Large intestine (tissue), 3 donors: ENCODE results near the gene TMEM255B. TPM values are rescaled to one million over a fixed set of nuclear protein-coding genes. Genes with fewer than 3 reads are reported as not detected.

Source experiments
- DNase-seq, 2 donors: peaks; one replicate each; pipeline versions ENCODE4 v3.0.0 to v3.0.0-alpha.2; 2013
- H3K27ac ChIP-seq: one replicate; pipeline ENCODE4 v1.5.1; 2013; ENCODE audit warnings: low read length
- H3K27me3 ChIP-seq: 2 replicates; pipeline ENCODE4 v1.6.1; 2013; ENCODE audit warnings: low read length; ENCODE audit not compliant: control insufficient read depth, insufficient read depth
- H3K36me3 ChIP-seq: 2 replicates; pipeline ENCODE4 v1.6.1; 2013; ENCODE audit warnings: low read length; ENCODE audit not compliant: control insufficient read depth, insufficient read depth
- H3K4me1 ChIP-seq: one replicate; pipeline ENCODE4 v1.6.1; 2013; ENCODE audit warnings: low read length; ENCODE audit not compliant: control insufficient read depth, insufficient read depth
- H3K4me3 ChIP-seq: one replicate; pipeline ENCODE4 v1.5.1; 2013; ENCODE audit warnings: low read length
- H3K9me3 ChIP-seq: one replicate; pipeline ENCODE4 v1.6.1; 2013; ENCODE audit warnings: mild to moderate bottlenecking, low read depth, low read length, moderate library complexity; ENCODE audit not compliant: control insufficient read depth
- WGBS: methylation state at CpG from one replicate; pipeline ENCODE4 v1.1.5; 2013; ENCODE audit warnings: low lambda C conversion rate; ENCODE audit not compliant: insufficient coverage; 5-methylcytosine and 5-hydroxymethylcytosine counted together
- polyA plus RNA-seq: library from polyadenylated mRNA; unstranded; fragments of 120-200 nt; gene quantifications from one replicate; pipeline ENCODE4 v1.2.1, GENCODE V29; 2013

The TMEM255B gene
- polyA plus RNA-seq, 1 donor, result 5.1 TPM

DNA sequence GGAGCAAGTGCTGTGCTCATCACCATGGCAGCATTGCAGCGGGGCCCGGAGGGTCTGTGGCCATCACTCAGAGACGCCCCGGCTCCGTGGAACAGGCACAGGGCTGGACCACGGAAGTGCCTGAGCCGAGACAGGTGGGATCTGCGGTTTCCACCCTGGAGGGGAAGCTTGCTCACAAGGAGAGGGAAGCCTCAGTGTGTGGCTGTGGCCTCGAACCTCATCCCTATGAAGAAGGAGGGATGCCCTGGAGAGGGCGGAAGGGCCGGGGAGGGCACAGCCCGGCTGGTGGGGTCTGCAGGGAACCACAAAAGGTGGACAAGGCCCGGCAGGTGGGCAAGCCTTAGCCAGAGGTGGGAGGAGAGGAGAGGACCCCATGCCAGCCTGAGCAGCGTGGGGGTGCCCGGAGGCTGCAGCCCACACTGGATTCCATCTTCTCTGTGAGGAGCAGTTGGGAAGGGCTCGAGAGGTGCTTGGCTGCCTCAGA lies 30.4 kb upstream of the TMEM255B start:
- DNase-seq, result no peak
- Histone ChIP-seq H3K4me1 (peaks cover 5% of the 10 kb centered on the region), H3K27ac (no peak overlapping the region), H3K9me3 (peaks cover 17% of the 10 kb centered on the region), H3K27me3 (peaks cover 25% of the 10 kb centered on the region), H3K4me3 (no peak overlapping the region), H3K36me3 (no peaks in the 10 kb centered on the region)
- WGBS, result no CpG with 5 or more reads among the region's 16 CpGs

DNA sequence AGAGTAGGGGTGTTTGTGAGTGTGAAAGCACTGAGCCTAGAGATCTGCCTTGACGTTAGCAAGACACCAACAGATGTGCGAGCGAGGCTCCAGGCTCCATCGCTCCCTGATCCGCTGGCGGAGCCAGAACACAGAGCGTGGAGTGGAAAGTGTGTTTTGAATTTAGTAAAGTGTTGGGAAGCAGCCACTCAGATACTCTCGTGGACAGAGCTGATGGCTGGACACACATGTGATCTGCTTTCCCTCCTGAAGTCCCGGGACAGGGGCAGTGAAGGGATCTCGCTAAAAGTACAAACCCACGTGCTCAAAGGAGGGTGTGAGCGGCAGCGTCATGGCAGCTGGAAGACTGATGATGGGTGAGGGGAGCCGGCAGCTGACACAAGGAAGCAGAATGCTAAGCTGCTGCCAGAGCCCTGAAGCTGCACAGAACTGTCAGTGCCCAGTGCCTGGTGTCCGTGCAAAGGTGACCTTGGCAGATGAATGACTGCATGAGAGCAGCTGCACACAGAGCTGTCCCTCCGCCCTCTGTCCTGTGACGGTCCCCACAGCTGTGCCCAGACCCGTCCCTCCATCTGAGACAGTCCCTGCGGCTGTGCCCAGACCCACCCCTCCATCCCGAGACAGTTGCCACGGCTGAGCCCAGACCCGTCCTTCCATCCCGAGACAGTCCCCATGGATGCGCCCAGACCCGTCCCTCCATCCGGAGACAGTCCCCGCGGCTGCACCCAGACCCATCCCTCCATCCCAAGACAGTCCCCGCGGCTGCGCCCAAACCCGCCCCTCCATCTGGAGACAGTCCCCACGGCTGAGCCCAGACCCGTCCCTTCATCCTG lies 29.6 kb upstream of the TMEM255B start:
- no peak for DNase-seq
- WGBS, result 40% methylated on average over 3 of the region's 34 CpGs
- no peaks in the 10 kb centered on the region for H3K36me3 ChIP-seq
- no peak overlapping the region for H3K4me3 ChIP-seq
- no peak overlapping the region for H3K27ac ChIP-seq
- peaks cover 5% of the 10 kb centered on the region for H3K4me1 ChIP-seq
- peaks cover 25% of the 10 kb centered on the region for H3K27me3 ChIP-seq
- peaks cover 17% of the 10 kb centered on the region for H3K9me3 ChIP-seq

DNA sequence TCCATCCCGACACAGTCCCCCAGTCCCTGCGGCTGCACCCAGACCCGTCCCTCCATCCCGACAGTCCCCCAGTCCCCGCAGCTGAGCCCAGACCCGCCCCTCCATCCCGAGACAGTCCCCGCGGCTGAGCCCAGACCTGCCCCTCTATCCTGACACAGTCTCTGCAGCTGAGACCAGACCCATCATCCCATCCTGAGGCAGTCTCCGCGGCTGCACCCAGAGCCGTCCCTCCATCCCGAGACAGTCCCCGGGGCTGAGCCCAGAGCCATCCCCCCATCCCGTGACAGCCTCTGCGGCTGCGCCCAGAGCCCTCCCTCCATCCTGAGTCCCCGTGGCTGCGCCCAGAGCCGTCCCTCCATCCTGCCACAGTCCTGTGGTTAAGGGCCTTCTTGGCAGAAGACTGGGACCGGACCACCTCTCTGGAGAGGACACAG lies 28.8 kb upstream of the TMEM255B start:
- Histone ChIP-seq H3K36me3 (no peaks in the 10 kb centered on the region), H3K27ac (no peak overlapping the region), H3K27me3 (peaks cover 25% of the 10 kb centered on the region), H3K9me3 (peaks cover 15% of the 10 kb centered on the region), H3K4me3 (no peak overlapping the region), H3K4me1 (peaks cover 5% of the 10 kb centered on the region)
- DNase-seq, result no peak
- WGBS, result no CpG with 5 or more reads among the region's 21 CpGs

DNA sequence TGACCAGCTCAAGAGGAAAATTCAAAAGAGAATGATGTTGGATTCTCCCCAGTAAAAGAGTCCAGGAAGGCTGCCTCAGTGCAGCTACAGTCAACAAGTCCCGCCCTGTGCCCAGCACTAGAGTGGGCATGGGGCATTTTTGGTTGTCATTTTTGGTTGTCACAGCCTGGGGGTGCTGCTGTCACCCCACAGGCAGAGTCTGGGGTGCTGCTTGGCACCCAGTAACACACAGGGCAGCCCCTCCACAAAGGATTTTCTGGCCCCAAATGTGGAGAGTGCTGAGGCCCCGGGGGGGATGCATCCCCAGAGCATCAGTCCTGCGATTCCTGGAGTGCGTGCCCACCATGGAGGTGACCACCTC lies 28.2 kb upstream of the TMEM255B start:
- H3K4me3 ChIP-seq, result no peak overlapping the region
- H3K27ac ChIP-seq, result no peak overlapping the region
- peaks cover 25% of the 10 kb centered on the region for H3K27me3 ChIP-seq
- DNase-seq, result no peak
- no CpG with 5 or more reads among the region's 4 CpGs for WGBS
- H3K4me1 ChIP-seq, result peaks cover 5% of the 10 kb centered on the region
- H3K36me3 ChIP-seq, result no peaks in the 10 kb centered on the region
- H3K9me3 ChIP-seq, result peaks cover 15% of the 10 kb centered on the region

DNA sequence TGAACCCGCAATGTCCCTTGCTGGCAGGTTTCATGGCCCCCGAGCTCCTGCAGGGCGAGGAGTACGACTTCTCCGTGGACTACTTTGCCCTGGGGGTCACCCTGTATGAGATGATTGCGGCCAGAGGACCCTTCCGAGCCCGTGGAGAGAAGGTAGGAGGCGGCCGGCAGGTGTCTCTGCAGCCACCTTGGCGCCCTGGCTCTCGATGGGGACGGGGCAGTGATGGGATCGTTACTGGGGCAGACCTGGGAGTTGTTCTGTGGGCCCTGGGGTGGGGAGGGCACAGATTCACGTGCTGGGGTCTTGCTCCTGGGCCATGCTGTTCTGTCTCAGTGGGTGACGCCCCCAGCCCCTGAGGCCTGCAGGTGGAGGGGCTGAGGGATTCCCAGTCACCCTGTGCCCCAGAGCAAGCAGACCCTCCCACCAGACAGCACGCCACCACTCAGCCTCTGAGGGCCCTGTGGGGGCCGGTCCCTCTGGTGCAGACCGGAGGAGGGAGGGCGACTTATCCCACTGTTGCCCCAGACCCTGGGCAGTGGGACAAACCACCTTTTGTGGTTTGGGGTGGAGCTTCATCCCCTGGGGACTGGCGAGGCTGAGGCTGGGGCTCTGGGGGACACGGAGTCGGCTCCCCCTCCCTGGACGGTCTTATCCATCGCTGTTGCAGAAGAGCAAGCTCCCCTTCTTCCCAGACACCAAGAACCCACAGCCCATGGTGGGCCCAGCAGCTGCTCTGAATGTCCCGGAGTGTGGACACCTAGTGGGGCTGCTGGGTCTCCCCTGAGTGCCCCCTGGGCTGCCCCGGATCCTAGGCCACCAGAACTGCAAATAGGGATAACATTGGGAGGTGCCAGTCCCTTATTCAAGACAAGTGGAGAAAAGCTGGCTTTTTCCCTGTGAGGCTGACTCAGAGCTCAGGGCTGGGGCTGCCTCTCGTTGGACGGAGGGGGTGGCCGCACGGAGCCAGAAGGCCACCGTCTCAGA lies 27.5 kb upstream of the TMEM255B start:
- Histone ChIP-seq H3K4me3 (no peak overlapping the region), H3K4me1 (peaks cover 6% of the 10 kb centered on the region), H3K36me3 (no peaks in the 10 kb centered on the region), H3K9me3 (peaks cover 12% of the 10 kb centered on the region), H3K27ac (no peak overlapping the region), H3K27me3 (peaks cover 25% of the 10 kb centered on the region)
- DNase-seq, result no peak
- no CpG with 5 or more reads among the region's 32 CpGs for WGBS

DNA sequence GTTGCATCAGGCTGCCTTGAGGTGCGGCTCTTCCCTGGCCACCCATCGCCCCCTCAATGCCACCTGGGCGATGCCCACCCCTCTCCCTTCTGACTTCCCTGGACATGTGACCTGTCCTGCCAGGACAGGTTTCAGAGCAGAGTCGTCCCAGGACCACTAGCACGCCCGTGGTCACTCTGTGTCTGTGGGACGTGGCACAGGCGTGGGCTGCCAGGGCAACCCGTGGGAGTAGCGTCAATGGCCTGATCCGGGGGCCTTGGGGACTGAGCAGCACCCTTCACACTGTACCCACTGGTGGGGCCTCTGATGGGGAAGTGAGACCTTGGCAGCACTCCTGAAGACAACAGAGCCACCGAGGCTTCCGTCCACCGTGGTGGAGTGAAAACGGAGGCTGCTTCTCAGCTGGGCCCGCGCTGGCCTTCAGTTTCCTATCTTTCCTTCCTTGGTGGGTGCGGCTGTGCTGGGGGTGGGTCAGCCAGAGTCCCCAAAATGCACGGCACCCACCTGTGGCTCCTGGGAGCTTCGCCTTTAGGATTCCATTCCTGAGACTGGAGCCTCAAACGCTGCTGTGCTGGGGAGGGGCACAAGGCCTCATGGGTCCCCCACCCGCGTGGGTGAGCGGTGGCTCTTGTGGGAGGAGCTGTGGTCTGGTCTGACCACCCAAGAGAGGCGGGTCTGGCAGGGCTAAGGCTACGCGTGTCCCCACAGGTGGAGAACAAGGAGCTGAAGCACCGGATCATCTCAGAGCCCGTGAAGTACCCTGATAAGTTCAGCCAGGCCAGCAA lies 26.7 kb upstream of the TMEM255B start:
- WGBS, result no CpG with 5 or more reads among the region's 29 CpGs
- Histone ChIP-seq H3K27me3 (peaks cover 25% of the 10 kb centered on the region), H3K36me3 (no peaks in the 10 kb centered on the region), H3K4me3 (no peak overlapping the region), H3K27ac (no peak overlapping the region), H3K9me3 (peaks cover 3% of the 10 kb centered on the region), H3K4me1 (peaks cover 5% of the 10 kb centered on the region)
- DNase-seq, result no peak

DNA sequence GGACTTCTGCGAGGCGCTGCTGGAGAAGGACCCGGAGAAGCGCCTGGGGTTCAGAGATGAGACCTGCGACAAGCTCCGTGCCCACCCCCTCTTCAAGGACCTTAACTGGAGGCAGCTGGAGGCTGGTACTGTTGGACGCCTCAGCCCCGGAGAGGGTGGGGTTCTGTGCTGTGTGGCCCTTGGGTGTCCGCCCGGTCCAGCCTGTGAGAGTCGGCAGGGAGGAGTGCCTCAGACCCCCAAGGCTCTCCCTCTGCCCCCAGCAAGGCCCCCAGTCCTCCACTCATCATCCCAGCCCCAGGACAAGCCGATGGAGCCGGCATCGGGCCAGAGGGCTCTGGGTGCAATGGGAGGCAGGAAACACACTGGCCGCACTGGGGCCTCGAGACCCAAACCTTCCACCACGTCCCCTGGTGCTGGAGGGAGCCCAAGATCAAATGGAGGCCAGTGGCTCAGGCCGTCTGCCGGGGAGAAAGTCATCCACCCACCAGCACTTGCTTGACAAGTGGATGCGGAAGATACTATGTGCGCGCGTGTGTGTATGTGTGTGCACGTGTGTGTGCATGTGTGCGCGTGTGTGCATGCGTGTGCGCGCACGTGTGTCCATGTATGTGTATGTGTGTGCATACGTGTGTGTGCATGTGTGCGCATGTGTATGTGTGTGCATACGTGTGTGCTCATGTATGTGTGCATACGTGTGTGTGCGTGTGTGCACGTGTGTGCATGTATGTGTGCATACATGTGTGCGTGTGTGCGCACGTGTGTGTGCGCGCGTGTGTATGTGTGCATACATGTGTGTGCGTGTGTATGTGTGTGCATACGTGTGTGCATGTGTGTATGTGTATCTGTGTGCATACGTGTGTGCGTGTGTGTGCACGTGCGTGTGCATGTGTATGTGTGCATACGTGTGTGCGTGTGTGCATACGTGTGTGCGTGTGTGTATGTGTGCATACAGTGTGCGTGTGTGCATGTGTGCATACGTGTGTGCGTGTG lies 25.8 kb upstream of the TMEM255B start:
- Histone ChIP-seq H3K4me1 (peaks cover 5% of the 10 kb centered on the region), H3K27ac (no peak overlapping the region), H3K27me3 (peaks cover 25% of the 10 kb centered on the region), H3K9me3 (peaks cover 3% of the 10 kb centered on the region), H3K4me3 (no peak overlapping the region), H3K36me3 (no peaks in the 10 kb centered on the region)
- no peak for DNase-seq
- 100% methylated on average over 1 of the region's 55 CpGs for WGBS

DNA sequence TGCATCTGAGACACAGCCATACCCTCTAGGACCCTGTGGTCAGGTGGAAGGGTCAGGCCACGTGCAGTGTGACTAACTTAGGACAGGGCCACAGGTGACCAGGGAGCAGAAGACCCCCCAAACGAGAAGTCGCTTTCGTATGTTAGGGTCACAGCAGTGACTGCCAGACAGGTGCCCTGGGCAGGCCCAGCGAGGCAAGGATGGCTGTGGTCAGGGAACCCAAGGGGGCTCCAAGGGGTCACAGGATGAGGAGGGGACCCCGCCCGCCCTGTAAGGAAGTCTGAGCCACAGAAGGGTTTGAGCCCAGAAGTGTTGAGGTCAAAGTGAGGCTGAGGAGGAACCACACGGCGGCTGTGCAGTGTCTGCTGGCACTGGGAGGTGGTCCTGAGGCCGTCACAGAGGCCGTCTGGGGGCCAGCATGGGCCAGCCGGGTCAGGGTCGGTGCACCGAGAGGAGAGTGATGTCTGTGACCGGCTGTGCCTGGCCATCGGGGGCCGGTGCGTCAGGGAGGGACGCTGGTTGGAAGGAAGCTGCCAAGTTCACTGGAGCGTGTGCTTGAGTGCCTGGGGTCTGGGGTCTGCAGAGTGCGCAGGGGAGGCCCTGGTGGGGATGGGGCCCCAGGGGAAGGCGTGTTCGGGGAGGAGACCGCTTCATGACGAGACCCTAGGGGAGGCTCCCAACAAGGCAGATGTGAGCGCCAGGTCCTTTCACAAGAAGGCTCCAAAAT lies 24.8 kb upstream of the TMEM255B start:
- no peak overlapping the region for H3K27ac ChIP-seq
- no peaks in the 10 kb centered on the region for H3K9me3 ChIP-seq
- peaks cover 5% of the 10 kb centered on the region for H3K4me1 ChIP-seq
- DNase-seq, result no peak
- 100% methylated on average over 1 of the region's 26 CpGs for WGBS
- H3K36me3 ChIP-seq, result no peaks in the 10 kb centered on the region
- no peak overlapping the region for H3K4me3 ChIP-seq
- peaks cover 16% of the 10 kb centered on the region for H3K27me3 ChIP-seq

DNA sequence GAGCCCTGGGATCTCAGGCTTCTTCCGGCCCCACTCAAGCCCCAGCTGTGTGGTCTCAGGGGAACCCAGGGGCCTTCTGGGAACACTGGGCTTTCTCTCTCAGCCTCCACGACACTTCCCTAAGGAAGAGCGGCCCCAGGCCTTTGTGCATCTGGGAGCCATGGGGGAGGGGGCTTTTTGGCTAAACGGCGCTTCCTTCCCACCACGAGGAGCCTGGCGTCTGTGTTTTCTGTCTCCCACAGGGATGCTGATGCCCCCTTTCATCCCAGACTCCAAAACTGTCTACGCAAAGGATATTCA lies 24.2 kb upstream of the TMEM255B start:
- no peak for DNase-seq
- H3K27me3 ChIP-seq, result peaks cover 10% of the 10 kb centered on the region
- no peak overlapping the region for H3K4me3 ChIP-seq
- no peaks in the 10 kb centered on the region for H3K36me3 ChIP-seq
- no CpG with 5 or more reads among the region's 8 CpGs for WGBS
- peaks cover 5% of the 10 kb centered on the region for H3K4me1 ChIP-seq
- H3K27ac ChIP-seq, result no peak overlapping the region
- H3K9me3 ChIP-seq, result no peaks in the 10 kb centered on the region
